NCI-H1417 treated with DMSO at 0.1 percent for 48 hours (cell line): ENCODE measurements around the gene MMS19.
A peak's percentile ranks its signal among the peaks of the same experiment; 100 is the strongest.
"Not testable (repeated sequence)": the region's sequence is repeated elsewhere in the genome, so short reads cannot be mapped to it uniquely, and the experiment has no call there.

Source experiments
- DNase-seq: peaks from one replicate; lab custom pipeline; 2025; lab: John Stamatoyannopoulos, UW

MMS19 gene

DNA sequence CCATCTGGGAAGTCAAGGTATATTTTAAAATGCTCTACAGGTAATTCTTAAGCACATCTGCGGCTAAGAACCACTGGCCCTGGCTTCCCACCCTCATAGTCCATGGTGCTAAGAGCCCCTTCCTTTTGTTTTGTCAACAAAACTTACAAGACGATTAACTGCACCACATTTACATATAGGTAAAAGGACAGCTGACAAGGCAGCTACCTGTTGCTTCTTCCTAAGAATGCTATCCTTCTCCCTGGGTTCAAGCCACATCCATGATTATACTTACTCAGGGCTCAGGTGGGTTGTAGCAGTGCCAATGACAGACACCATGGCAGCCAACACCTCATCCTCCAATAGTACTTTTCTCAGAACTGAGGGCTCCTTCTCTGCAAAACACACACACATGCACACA lies 35.9 kb downstream of the MMS19 start:
- DNase-seq = no peak

GRCh38 chr10:97459933-97460332 lies 38.3 kb downstream of the MMS19 start:
- DNase-seq = no peak

DNA sequence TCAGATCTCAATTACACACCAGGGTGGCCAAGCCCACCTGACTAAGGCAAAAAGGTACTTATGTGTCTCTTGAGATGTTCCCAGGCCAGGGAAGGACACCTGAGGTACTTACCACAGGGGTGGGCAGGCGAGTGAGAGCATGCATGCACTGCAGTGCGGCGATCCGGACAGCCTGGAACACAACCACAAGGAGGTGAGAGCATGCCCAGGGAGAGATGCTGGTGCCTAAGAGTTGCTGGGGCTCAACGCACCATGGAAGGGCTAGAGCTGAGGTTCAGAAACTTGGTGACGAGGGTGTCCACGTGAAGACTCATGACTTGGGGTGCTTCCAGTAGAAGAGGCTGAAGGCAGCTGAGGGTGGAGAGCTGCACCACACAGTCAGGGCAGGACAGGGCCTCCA lies 39.1 kb downstream of the MMS19 start:
- no peak for DNase-seq

DNA sequence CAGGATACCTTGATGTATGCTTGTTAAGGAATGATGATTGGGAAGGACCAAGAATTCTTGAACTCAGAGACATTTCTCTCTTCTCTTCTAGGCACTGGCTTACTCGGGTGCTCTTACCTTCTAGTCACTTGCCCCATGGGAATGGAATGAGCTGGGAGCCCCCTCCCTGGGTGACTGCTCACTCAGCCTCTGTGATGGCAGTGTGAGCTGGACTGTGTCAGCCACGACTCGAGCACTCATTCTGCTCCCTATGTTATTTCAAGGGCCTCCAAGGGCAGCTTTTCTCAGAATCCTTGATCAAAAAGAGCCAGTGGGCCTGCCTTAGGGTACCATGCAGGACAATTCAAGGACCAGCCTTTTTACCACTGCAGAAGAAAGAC lies 41.5 kb downstream of the MMS19 start:
- DNase-seq = no peak

DNA sequence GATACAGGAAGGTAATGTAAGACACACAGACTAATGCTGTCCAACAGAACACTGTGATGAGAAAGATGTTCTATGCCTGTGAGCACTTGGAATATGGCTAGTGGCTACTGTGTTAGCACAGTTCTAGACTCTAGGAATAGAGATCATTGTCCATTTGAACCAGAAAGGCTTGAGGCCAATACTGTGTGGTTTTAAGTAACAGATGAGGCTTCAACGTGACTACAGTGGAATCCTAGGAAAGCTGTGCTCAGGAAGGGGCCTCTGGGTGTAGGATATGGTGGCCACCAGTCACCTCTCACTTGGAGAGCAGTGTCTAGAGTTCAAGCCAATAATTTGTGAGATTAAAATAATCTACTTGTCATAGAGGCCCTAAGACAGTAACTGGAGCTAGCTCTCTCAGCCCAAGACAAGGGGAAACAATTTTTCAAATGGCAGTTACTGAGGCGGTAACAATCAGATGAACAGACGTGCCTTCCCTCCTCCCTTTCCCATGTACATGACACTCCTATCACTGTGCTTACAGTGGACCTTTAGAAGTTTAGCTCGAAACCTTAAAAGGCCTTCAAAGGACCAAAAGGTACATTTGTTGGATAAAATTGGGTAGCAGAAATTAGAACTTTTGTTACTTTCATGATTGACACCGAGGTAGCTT lies 42.1 kb downstream of the MMS19 start:
- DNase-seq = no peak

DNA sequence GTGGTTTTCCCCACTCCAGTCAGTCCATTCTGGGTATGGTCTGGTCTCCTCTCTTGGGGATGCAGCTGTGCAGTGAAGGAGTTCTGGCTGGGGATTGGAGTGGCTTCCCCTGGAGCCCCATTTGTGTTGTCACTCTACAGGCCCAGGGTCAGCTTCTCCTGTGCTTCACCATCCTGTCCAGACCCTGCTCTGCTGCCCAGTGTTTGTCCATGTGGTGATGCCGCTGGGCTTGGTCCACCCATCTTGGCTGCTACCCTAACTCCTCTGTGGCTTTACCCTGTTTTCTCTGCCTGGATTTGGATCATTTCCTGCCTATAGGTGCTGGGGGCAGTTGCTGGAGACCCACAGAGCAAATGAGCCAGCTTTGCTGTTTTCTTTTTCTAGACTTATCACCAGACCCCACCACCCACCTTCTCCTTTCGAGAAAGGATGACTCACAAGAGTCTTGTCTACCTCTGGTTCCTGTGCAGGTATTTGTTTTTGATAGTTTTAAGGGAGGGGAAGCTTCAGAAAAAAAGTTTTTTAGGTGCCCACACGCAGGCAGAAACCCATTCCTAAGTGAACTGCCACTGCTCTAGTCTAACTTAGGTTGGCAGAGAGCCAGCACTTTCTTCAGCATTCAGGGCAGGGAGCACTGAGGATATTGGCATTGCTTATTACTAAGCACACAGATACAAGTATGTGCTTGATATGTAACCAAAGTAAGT lies 43.7 kb downstream of the MMS19 start:
- no peak for DNase-seq

GRCh38 chr10:97452352-97452751 lies 45.9 kb downstream of the MMS19 start:
- no peak for DNase-seq

DNA sequence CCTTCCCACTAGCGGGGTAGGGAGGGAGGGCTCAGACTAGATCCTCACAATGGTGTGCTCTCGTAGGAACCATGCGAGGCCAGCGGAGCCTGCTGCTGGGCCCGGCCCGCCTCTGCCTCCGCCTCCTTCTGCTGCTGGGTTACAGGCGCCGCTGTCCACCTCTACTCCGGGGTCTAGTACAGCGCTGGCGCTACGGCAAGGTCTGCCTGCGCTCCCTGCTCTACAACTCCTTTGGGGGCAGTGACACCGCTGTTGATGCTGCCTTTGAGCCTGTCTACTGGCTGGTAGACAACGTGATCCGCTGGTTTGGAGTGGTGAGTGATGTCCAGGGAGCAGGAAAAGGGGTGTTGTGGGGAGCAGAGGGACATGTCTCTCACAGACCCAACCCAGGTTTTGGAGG lies 46.6 kb downstream of the MMS19 start:
- no peak for DNase-seq

DNA sequence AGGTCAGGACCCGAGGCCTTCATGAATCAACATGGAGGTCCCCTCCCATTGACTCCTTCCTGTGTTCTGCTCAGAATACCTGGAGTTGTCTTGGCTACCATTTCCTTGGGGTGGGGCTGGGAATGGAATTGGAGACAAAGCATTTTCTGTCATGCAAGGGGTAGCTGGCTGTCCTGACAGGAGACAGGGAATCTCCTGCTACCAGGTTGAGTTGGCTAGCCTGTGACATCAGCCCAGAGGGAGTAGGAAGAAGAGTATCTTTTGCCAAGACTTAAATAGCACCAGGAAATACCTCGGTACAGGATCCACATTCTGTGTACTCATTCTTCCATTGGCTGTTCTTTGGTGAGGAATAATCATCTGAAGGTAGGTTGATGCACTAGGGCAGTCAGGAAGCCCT lies 47.4 kb downstream of the MMS19 start:
- no peak for DNase-seq

GRCh38 chr10:97445722-97446639 lies 52.2 kb downstream of the MMS19 start, which contains the start of the genes EXOSC1 and ZDHHC16:
EXOSC1 (minus strand) TSS chr10:97446006; CDS start chr10:97445985, 21 bp downstream.
ZDHHC16 (plus strand) TSS chr10:97446175; CDS start chr10:97451676, 5,501 bp downstream.
- DNase-seq = peak; percentile 57

DNA sequence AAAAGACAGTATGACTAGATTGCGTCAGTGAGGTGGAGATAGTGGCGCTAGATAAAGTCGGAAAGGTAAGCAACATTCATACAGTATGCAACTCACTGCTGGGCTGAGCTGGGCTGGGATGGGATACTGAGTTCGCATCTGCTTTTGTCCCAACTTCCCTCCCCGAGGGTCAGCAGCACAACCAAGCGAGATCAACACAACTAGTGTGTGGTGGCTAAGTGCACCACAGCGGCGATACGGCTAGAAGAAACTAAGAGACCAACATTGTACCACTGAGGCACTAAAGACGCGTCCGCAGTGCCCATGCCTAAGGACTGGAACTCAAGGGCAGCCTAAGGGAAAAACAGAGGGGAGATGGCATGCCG lies 52.9 kb downstream of the MMS19 start:
- DNase-seq = no peak

GRCh38 chr10:97444212-97444611 lies 54.0 kb downstream of the MMS19 start:
- DNase-seq = no peak

GRCh38 chr10:97442277-97442676 lies 55.9 kb downstream of the MMS19 start:
- no peak for DNase-seq

- no peak for DNase-seq
Observed at GRCh38 chr10:97435211-97435610, 63.0 kb downstream of the MMS19 start.

DNA sequence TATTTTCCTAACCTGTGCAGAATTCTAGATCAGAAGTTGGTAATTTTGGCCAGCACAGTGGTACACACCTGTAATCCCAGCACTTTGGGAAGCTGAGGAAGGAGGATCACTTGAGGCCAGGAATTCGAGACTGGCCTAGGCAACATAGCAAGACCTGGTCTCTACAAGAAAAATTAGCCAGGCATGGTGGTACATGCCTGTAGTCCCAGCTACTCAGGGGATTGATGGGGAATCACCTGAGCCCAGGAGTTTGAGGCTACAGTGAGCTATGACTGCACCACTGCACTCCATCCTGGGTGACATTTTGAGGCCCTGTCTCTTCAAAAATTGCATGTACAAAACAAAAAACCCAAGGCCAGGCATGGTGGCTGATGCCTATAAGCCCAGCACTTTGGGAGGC lies 63.7 kb downstream of the MMS19 start:
- no peak for DNase-seq

DNA sequence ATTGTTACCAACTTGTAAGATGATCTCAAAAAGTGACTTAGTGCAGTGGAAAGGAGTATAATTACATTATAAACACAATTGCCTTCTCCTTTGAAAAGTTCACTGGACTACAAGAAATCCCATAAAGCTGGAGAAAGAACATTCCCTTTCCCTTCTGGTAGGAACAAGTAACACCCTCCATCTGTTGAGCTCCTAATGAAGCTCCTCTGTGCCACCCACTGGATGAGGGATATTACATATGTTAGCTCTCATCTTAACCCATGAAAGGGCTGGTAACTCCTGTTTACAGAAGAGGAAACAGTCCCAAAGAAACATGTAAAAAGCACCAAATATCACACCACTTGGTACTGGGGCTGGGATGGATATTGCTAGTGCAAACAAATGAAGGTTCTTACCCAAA lies 64.2 kb downstream of the MMS19 start:
- DNase-seq = no peak

DNA sequence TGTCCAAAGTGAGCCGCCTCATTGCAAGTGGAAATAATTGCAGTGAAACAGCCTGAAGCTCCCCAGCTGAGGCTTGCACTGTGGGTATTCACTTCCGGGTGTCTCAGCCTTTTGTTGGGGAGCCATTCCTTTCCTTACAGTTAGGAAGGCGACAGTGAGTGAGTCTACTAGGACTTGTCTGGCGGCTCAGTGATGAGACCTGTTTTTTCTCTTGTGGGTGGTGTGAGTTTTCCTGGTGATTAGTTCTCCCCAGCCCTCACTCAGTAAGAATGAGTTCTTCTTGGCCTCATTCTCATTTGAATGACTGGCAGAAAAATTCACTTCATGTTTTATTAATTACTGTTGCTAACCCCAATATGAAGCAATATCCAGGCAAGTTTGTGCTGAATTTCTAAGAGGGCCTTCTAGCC lies 69.6 kb downstream of the MMS19 start:
- DNase-seq = no peak

DNA sequence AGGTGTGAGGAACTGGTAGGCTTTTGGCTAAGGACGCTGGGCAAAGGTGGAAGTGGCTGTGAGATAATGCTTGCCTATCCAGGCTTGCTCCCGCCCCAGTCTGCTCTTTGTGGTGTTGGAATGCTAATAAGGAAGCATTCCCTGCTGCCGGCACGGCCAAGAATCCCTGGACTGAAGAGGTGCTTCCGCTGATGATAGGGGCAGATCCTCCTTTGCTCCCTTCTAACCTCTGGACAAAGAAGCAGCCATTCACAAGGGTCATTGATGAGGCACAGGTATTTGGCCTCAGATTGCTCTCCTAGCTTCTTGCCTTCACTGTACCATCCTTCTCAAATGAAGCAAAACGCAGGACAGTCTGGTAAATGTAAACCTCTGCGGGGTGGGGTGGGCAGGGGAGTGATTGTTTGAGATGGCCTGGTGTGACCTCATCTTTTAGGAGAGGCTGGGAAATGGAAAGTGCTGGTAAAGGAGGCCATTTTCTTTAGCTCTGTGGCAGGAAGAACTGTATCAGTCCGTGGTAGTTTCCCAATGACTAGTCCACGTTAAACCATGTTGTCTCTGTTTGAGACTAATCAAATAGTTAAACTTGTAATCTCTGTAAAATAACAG lies 70.5 kb downstream of the MMS19 start:
- no peak for DNase-seq

GRCh38 chr10:97426776-97427570 lies 71.2 kb downstream of the MMS19 start:
- DNase-seq = no peak

DNA sequence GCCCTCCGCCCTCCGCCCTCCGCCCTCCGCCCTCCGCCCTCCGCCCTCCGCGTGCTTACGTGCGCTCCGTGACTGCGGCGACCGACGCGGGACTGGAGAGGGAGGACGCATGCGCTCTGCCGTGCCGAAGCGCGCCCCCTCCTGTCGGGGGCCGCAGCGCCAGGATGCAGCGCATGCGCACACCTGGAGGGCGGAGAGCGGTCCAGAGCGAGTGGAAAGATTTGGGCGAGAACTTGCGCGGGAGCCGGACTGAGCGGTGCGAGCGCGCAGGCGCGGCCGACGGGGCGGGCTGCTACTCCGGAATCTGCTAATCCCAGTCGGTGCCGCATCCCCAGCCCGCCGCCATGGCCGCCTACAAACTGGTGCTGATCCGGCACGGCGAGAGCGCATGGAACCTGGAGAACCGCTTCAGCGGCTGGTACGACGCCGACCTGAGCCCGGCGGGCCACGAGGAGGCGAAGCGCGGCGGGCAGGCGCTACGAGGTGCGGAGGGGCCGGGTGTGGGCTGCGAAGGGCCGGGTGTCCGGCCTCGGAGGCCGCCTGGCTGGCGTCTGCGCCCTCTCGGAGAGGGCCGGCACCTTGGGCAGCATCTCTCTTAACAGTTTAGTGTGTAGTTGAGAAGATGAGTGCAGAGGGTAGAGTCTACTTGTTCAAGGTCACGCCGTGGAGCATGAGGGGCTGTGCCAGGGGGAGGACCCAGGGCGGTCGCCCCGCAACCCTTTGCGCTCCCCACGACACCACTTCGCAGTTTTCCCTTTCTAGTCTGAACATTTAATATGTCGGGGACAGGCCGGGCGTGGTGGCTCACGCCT lies 72.1 kb downstream of the MMS19 start, which contains the start of gene PGAM1:
PGAM1 (plus strand) TSS at position 228 of the 812 bp plus-strand sequence; CDS start at position 345, 117 bp downstream.
- peak; percentile 74 for DNase-seq

DNA sequence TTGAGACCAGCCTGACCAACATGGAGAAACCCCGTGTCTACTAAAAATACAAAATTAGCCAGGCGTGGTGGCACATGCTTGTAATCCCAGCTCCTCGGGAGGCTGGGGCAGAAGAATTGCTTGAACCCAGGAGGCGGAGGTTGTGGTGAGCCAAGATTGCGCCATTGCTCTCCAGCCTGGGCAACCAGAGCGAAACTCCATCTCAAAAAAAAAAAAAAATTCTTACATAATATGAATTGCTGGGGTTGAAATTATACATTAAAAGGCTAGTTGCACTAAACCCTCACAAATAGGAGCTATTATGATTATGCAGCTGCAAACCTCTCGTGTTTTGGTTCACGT lies 74.5 kb downstream of the MMS19 start:
- DNase-seq = not testable (repeated sequence)
